SJCRH30 (cell line): ENCODE measurements around the gene P3H1. TPM values are rescaled to one million over a fixed set of nuclear protein-coding genes. Genes with fewer than 3 reads are reported as not detected.

Experiments
- DNase-seq, 2 experiments: peaks; one replicate each; pipeline ENCODE4 v3.0.0-alpha.2; 2015 to 2020
- H3K27ac ChIP-seq: fragments of 250-450 bp; sonication (Bioruptor Pico); 2 replicates; pipeline ENCODE4 v1.5.1; 2020; ENCODE audit warnings: mild to moderate bottlenecking, moderate library complexity
- H3K27me3 ChIP-seq: fragments of 250-450 bp; sonication (Bioruptor Pico); 2 replicates; pipeline ENCODE4 v1.5.1; 2020; ENCODE audit warnings: mild to moderate bottlenecking, moderate library complexity
- H3K36me3 ChIP-seq: fragments of 250-450 bp; sonication (Bioruptor Pico); 2 replicates; pipeline ENCODE4 v1.5.1; 2020; ENCODE audit warnings: mild to moderate bottlenecking, moderate library complexity
- H3K4me1 ChIP-seq: fragments of 250-450 bp; sonication (Bioruptor Pico); 2 replicates; pipeline ENCODE4 v1.5.1; 2020; ENCODE audit warnings: mild to moderate bottlenecking, moderate library complexity
- H3K4me3 ChIP-seq: fragments of 250-450 bp; sonication (Bioruptor Pico); 2 replicates; pipeline ENCODE4 v1.5.1; 2020; ENCODE audit warnings: mild to moderate bottlenecking, moderate library complexity
- H3K9me3 ChIP-seq: fragments of 250-450 bp; sonication (Bioruptor Pico); replicated peaks from 2 replicates; pipeline ENCODE4 v1.5.1; 2020; ENCODE audit warnings: mild to moderate bottlenecking, moderate library complexity
- total RNA-seq: library from RNA; depleted of rRNA; stranded (reverse); fragments of >200 nt; shearing (Covaris generic); gene quantifications from 2 replicates; pipeline ENCODE4 v1.2.3, GENCODE V29; 2014

Gene P3H1
- total RNA-seq, 1 experiment from 2014 or later: 47.2 TPM

GRCh38 chr1:42783092-42783491, 16.3 kb upstream of the P3H1 start:
- no peak for DNase-seq

GRCh38 chr1:42780176-42780575, 13.3 kb upstream of the P3H1 start:
- Histone ChIP-seq H3K36me3 (peaks cover 22% of the 10 kb centered on the region), H3K4me1 (no peaks in the 10 kb centered on the region), H3K27me3 (no peaks in the 10 kb centered on the region), H3K9me3 (no peaks in the 10 kb centered on the region), H3K27ac (no peak overlapping the region), H3K4me3 (no peak overlapping the region)
- no peak for DNase-seq

More at GRCh38 chr1:42783092-42783491, 16.3 kb upstream of the P3H1 start:
- H3K36me3 ChIP-seq: peaks cover 11% of the 10 kb centered on the region
- H3K27me3 ChIP-seq: no peaks in the 10 kb centered on the region
- H3K9me3 ChIP-seq: no peaks in the 10 kb centered on the region
- H3K4me1 ChIP-seq: no peaks in the 10 kb centered on the region
- no peak overlapping the region for H3K27ac ChIP-seq
- no peak overlapping the region for H3K4me3 ChIP-seq

- Histone ChIP-seq H3K36me3 (peaks cover 26% of the 10 kb centered on the region), H3K9me3 (no peaks in the 10 kb centered on the region)
These were observed 12.9 kb upstream of the P3H1 start for GRCh38 chr1:42779725-42780124.

GRCh38 chr1:42777852-42778251, 11.0 kb upstream of the P3H1 start:
- no peaks in the 10 kb centered on the region for H3K9me3 ChIP-seq
- no peaks in the 10 kb centered on the region for H3K27me3 ChIP-seq
- peak; percentile 53 to 74 for DNase-seq
- peaks cover 33% of the 10 kb centered on the region for H3K36me3 ChIP-seq
- no peak overlapping the region for H3K27ac ChIP-seq
- no peaks in the 10 kb centered on the region for H3K4me1 ChIP-seq
- H3K4me3 ChIP-seq: no peak overlapping the region

More at GRCh38 chr1:42779725-42780124, 12.9 kb upstream of the P3H1 start:
- no peaks in the 10 kb centered on the region for H3K27me3 ChIP-seq
- no peaks in the 10 kb centered on the region for H3K4me1 ChIP-seq
- H3K27ac ChIP-seq: no peak overlapping the region
- H3K4me3 ChIP-seq: no peak overlapping the region
- DNase-seq: no peak

- H3K36me3 ChIP-seq: peaks cover 30% of the 10 kb centered on the region
These were observed 9.7 kb upstream of the P3H1 start for GRCh38 chr1:42776502-42776901.

GRCh38 chr1:42774928-42775526, 8.2 kb upstream of the P3H1 start:
- H3K9me3 ChIP-seq: no peaks in the 10 kb centered on the region
- H3K27me3 ChIP-seq: no peaks in the 10 kb centered on the region
- peaks cover 30% of the 10 kb centered on the region for H3K36me3 ChIP-seq
- no peak overlapping the region for H3K4me3 ChIP-seq
- DNase-seq: no peak
- no peak overlapping the region for H3K27ac ChIP-seq
- H3K4me1 ChIP-seq: no peaks in the 10 kb centered on the region

More at GRCh38 chr1:42776502-42776901, 9.7 kb upstream of the P3H1 start:
- Histone ChIP-seq H3K27ac (no peak overlapping the region), H3K4me3 (no peak overlapping the region), H3K4me1 (no peaks in the 10 kb centered on the region), H3K27me3 (no peaks in the 10 kb centered on the region), H3K9me3 (no peaks in the 10 kb centered on the region)
- no peak for DNase-seq

- no peak overlapping the region for H3K27ac ChIP-seq
- no peak for DNase-seq
- H3K9me3 ChIP-seq: no peaks in the 10 kb centered on the region
- H3K27me3 ChIP-seq: no peaks in the 10 kb centered on the region
- no peaks in the 10 kb centered on the region; the same call in 1 of the 2 replicates for H3K4me1 ChIP-seq
- H3K4me3 ChIP-seq: no peak overlapping the region
- peaks cover 26% of the 10 kb centered on the region for H3K36me3 ChIP-seq
These were observed 6.6 kb upstream of the P3H1 start for GRCh38 chr1:42773420-42773819.

GRCh38 chr1:42769811-42770210, 3.0 kb upstream of the P3H1 start:
- Histone ChIP-seq H3K4me3 (no peak overlapping the region), H3K27ac (no peak overlapping the region), H3K27me3 (no peaks in the 10 kb centered on the region), H3K4me1 (peaks cover 10% of the 10 kb centered on the region), H3K36me3 (peaks cover 10% of the 10 kb centered on the region), H3K9me3 (no peaks in the 10 kb centered on the region)
- DNase-seq: no peak

GRCh38 chr1:42768172-42768571, 1.3 kb upstream of the P3H1 start:
- Histone ChIP-seq H3K4me1 (peaks cover 10% of the 10 kb centered on the region), H3K9me3 (no peaks in the 10 kb centered on the region), H3K27me3 (no peaks in the 10 kb centered on the region), H3K36me3 (no peaks in the 10 kb centered on the region), H3K4me3 (peak overlapping the region; percentile 84), H3K27ac (no peak overlapping the region)
- no peak for DNase-seq

- Histone ChIP-seq H3K27ac (peak overlapping the region; percentile 42), H3K4me1 (peaks cover 10% of the 10 kb centered on the region), H3K4me3 (peak overlapping the region; percentile 84), H3K36me3 (no peaks in the 10 kb centered on the region), H3K9me3 (no peaks in the 10 kb centered on the region), H3K27me3 (no peaks in the 10 kb centered on the region)
- DNase-seq: no peak
These were observed 727 bp upstream of the P3H1 start for GRCh38 chr1:42767510-42768000.

- peak; percentile 76 to 85 for DNase-seq
- Histone ChIP-seq H3K27ac (peak overlapping the region; percentile 7; the same call in 1 of the 2 replicates), H3K27me3 (no peaks in the 10 kb centered on the region), H3K4me3 (peak overlapping the region; percentile 84), H3K36me3 (0 out of 2 replicates have a peak, but pooled peaks cover 6% of the 10 kb centered on the region), H3K4me1 (peaks cover 10% of the 10 kb centered on the region), H3K9me3 (no peaks in the 10 kb centered on the region)
These were observed 742 bp downstream of the P3H1 start for GRCh38 chr1:42765832-42766740.

GRCh38 chr1:42765269-42765668, 1.6 kb downstream of the P3H1 start:
- Histone ChIP-seq H3K27me3 (no peaks in the 10 kb centered on the region), H3K4me3 (peak overlapping the region; percentile 84), H3K27ac (no peak overlapping the region), H3K9me3 (no peaks in the 10 kb centered on the region), H3K4me1 (peaks cover 10% of the 10 kb centered on the region), H3K36me3 (peaks cover 6% of the 10 kb centered on the region; the same call in 1 of the 2 replicates)
- no peak for DNase-seq

- Histone ChIP-seq H3K27ac (no peak overlapping the region), H3K4me1 (peaks cover 4% of the 10 kb centered on the region; the same call in 1 of the 2 replicates)
These were observed 4.6 kb downstream of the P3H1 start for GRCh38 chr1:42762269-42762668.

GRCh38 chr1:42761567-42761966, 5.3 kb downstream of the P3H1 start:
- Histone ChIP-seq H3K4me1 (peaks cover 4% of the 10 kb centered on the region; the same call in 1 of the 2 replicates), H3K27me3 (no peaks in the 10 kb centered on the region), H3K36me3 (peaks cover 11% of the 10 kb centered on the region; the same call in 1 of the 2 replicates), H3K4me3 (no peak overlapping the region), H3K27ac (no peak overlapping the region), H3K9me3 (no peaks in the 10 kb centered on the region)
- DNase-seq: no peak

More at GRCh38 chr1:42762269-42762668, 4.6 kb downstream of the P3H1 start:
- Histone ChIP-seq H3K9me3 (no peaks in the 10 kb centered on the region), H3K27me3 (no peaks in the 10 kb centered on the region), H3K4me3 (no peak overlapping the region), H3K36me3 (peaks cover 11% of the 10 kb centered on the region; the same call in 1 of the 2 replicates)
- no peak for DNase-seq

- H3K27ac ChIP-seq: no peak overlapping the region
- H3K9me3 ChIP-seq: no peaks in the 10 kb centered on the region
- no peak for DNase-seq
- no peaks in the 10 kb centered on the region for H3K4me1 ChIP-seq
- no peaks in the 10 kb centered on the region for H3K27me3 ChIP-seq
- peaks cover 28% of the 10 kb centered on the region; the same call in 1 of the 2 replicates for H3K36me3 ChIP-seq
- H3K4me3 ChIP-seq: no peak overlapping the region
These were observed 7.7 kb downstream of the P3H1 start for GRCh38 chr1:42759114-42759513.
